NCI-H146 (cell line): ENCODE data around the gene EPHB6.

Experiments
- DNase-seq: peaks from one replicate; lab custom pipeline; 2025; lab: John Stamatoyannopoulos, UW

EPHB6 gene

GRCh38 chr7:142864980-142865747, 10.3 kb downstream of the EPHB6 start:
- no peak for DNase-seq

DNA sequence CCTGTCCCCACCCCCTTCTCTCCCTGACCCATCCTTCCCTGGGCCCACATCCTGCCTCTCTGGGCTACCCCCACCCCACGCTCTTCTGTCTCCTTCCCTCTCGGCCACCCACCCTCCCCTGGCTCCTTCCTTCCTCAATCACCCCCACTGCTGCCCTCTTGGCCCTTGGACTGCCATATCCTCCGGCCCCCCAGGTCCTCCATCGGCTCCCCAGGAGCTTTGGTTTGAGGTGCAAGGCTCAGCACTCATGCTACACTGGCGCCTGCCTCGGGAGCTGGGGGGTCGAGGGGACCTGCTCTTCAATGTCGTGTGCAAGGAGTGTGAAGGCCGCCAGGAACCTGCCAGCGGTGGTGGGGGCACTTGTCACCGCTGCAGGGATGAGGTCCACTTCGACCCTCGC, 10.9 kb downstream of the EPHB6 start:
- no peak for DNase-seq

DNA sequence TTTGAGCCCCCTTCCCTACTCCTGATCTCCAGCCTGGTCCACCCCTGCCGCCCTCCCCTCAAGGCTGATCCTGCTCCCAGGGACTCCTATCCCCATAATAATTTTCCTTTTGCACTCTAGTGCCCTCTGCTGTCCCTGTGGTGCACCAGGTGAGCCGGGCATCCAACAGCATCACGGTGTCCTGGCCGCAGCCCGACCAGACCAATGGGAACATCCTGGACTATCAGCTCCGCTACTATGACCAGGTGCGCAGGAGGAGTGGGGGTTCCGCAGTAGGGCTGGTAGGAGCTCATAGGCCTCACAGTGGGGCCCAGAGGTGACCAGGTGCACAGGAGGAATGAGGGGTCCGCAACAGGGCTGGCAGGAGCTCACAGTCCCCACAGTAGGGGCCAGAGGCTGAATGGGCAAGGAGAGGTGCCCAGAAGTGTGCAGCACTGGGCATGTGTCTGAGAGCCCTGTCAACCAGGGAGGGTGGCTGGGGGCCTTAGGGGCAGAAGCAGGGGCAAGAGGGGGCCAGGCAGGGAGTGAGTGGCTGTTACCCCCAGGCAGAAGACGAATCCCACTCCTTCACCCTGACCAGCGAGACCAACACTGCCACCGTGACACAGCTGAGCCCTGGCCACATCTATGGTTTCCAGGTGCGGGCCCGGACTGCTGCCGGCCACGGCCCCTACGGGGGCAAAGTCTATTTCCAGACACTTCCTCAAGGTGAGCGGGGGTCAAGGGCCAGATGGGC, 11.7 kb downstream of the EPHB6 start:
- peak; percentile 19 for DNase-seq

GRCh38 chr7:142867097-142867378, 12.2 kb downstream of the EPHB6 start:
- no peak for DNase-seq

- no peak for DNase-seq
These were observed 12.7 kb downstream of the EPHB6 start for GRCh38 chr7:142867398-142868187.

DNA sequence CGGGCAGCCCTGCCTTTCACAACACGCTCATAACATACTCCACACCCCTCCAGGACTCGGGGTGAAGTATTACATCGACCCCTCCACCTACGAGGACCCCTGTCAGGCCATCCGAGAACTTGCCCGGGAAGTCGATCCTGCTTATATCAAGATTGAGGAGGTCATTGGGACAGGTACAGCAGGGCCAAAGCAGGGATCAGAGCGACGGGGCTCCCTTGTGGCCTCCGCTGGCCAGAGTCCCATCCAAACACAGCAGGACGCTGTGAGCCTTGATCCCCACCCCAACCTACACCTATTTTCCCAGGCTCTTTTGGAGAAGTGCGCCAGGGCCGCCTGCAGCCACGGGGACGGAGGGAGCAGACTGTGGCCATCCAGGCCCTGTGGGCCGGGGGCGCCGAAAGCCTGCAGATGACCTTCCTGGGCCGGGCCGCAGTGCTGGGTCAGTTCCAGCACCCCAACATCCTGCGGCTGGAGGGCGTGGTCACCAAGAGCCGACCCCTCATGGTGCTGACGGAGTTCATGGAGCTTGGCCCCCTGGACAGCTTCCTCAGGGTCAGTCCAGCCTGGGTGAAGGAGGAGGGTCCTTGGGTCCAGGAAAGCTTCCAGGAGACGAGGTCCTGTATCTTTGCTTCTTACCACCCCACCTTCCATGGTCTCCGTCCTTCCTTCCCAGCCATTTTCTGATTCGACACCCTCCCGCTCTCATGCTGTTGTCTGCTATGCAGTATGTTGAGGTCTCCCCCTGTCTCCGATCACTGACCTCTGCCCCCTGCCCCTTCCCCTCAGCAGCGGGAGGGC, 13.5 kb downstream of the EPHB6 start:
- DNase-seq, result no peak

DNA sequence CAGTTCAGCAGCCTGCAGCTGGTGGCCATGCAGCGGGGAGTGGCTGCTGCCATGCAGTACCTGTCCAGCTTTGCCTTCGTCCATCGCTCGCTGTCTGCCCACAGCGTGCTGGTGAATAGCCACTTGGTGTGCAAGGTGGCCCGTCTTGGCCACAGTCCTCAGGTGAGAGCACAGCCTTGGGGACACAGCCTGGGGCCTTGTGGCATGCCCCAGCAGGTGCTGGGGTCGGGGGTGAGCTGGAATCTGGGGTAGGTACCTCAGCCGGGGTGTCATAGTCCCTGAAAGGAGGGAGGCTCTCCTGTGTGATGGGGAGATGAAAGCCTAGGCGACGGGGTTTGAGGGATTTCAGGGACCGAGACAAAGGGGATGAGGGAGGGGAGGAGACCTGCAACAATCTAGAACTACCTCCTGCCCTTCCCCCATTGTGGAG, 14.1 kb downstream of the EPHB6 start:
- DNase-seq, result no peak

- DNase-seq, result no peak
These were observed 14.6 kb downstream of the EPHB6 start for GRCh38 chr7:142869434-142869833.

DNA sequence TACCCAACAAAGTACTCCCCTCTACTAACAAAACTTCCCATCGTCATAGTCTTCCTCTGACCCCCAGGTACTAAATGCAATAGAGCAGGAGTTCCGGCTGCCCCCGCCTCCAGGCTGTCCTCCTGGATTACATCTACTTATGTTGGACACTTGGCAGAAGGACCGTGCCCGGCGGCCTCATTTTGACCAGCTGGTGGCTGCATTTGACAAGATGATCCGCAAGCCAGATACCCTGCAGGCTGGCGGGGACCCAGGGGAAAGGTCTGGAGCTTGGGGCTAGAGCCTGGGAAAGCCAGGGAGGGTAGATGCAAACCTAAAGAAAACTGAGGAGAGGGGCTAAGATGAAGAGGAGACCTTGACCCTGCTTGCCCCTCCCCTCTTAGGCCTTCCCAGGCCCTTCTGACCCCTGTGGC, 15.3 kb downstream of the EPHB6 start:
- no peak for DNase-seq

DNA sequence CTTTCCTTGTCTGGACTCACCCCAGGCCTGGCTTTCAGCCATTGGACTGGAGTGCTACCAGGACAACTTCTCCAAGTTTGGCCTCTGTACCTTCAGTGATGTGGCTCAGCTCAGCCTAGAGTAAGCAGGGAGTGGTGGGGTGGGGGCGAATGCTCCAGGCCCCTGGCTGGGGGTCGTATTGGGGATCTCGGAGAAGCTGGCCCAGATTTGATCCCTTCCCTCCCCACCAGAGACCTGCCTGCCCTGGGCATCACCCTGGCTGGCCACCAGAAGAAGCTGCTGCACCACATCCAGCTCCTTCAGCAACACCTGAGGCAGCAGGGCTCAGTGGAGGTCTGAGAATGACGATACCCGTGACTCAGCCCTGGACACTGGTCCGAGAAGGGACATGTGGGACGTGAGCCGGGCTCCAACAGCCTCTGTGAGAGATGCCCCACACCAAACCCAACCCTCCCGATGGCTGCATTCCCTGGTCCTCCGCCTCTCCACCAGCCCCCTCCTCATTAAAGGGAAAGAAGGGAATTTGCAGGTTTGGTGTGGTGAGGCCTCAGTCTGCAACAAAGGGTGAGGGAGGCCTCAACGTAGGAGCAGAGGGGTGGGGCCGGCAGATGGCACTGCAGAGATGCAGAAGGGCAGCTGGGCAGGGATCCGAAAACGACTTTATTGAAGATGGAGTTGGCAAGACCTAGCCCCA, 15.8 kb downstream of the EPHB6 start:
- DNase-seq, result no peak

DNA sequence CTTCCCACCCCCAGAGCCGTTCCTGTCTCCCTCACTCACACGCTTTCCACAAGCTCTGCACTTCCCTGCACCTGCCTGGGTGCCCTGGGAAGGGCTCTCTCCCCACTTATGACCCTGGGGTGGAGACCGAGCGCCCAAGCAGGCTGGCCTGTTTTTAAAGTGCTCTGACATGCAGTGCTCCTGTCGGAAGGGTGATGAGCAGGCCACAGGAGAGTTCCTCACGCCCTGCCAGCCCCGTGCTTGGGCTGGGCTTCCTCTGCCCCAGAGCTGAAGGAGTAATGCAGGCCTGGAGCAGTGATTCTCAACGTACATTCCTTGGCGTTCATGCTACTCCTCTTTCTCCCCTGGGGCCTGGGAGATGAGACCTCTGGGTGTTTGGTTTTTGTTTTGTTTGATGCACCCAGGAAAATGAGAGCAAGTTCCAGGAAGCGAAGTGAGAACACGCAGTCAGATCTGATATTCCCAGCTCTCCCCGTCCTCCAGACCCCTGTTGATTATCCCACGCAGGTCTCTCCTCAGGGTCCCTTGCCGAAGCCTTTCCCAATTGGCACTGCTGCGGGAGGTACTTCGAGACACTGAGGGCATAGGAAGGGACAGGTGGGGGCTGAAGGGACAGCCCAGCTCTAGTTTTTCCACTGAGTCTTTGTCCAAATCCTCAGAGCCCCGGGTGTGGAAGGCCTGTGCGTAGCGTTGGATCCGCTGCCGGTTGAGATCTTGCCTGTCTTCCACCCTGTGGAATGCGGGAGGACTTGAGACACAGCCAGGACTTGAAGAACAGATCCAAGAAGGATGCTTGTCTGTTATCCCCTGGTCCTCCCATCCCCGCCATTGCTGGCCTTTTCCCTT, 16.6 kb downstream of the EPHB6 start:
- DNase-seq, result no peak

- no peak for DNase-seq
These were observed 17.3 kb downstream of the EPHB6 start for GRCh38 chr7:142872106-142872675.

DNA sequence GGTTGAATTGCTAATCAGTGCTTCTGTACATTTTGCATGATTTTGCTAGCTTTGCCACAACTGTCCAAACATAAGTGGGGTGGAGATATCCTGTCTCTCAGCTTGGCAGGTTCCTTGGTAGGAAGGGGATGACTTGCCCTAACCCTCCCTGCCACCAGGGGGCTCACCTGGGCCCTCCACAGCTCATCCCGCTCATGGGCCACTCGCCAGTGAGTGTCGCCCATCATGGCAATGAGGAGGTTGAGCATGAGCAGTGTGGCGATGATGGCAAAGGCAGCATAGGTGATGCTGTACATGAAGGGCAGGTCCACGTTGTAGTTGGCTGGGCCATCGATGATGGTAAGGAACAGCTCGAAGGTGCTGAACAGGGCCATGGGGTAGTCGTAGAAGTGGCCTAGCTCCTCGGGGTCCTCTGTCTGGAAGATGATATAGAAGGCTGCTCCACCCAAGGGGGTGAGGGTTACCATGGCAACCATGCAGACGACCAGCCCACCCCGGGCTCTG, 18.5 kb downstream of the EPHB6 start:
- DNase-seq, result no peak

GRCh38 chr7:142873871-142874270, 19.0 kb downstream of the EPHB6 start:
- DNase-seq, result no peak

DNA sequence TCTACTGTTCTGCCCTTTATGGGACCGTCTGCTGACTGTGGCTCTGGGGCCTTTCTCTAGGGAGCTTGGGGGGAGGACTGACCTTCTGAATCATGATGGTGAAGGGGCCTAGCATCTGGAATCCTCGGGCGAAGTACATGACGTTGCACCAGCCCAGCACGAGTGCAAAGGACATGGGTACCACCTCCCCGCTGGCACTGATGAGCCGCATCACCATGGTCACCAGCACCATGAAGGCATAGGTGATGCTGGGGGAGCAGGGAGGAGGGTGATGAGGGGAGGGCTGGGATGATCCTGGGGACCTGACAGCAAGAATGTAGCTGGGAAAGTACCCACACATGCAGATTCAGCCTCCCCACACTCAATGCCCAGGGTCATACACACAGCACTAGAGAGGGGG, 19.5 kb downstream of the EPHB6 start:
- DNase-seq, result no peak

- no peak for DNase-seq
These were observed 20.0 kb downstream of the EPHB6 start for GRCh38 chr7:142874837-142875236.

DNA sequence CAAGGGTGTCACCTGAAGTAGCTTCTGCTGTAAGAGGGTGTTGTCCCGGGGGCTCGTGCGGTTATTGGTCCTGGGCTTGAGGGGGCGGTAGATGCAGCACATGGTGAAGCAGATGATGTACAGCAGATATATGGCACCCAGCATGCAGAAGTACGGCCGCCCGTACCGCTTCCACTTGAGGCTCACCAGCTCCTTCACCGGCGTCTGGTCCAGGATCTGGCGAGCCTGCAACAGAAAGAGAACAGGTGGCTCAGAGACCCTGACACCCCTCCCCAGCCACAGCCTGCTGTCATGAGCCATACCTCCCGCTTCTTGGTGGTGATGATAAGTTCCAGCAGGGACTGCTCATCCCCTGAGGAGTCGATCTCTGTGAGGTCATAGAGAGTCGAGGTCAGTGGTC, 20.6 kb downstream of the EPHB6 start:
- no peak for DNase-seq

GRCh38 chr7:142876236-142876960, 21.5 kb downstream of the EPHB6 start:
- DNase-seq, result no peak
